GM23338 (cell line): ENCODE measurements around the gene GIMAP6.

Source experiments
- CREB1 ChIP-seq: fragments of 250-450 bp; sonication (Bioruptor Pico); IDR thresholded peaks from 2 replicates; pipeline ENCODE4 v1.5.0; 2020; ENCODE audit warnings: low read depth, mild to moderate bottlenecking, moderate library complexity
- EZH2 ChIP-seq: fragments of 200-600 bp; sonication (generic); IDR thresholded peaks from one replicate; pipeline ENCODE4 v1.8.0; 2017; ENCODE audit warnings: antibody characterized with exemption, mild to moderate bottlenecking, low read depth; ENCODE audit not compliant: unreplicated experiment
- EZH2phosphoT487 ChIP-seq: fragments of 200-600 bp; sonication (generic); IDR thresholded peaks from one replicate; pipeline ENCODE4 v1.8.1; 2018; ENCODE audit warnings: antibody characterized with exemption; ENCODE audit not compliant: unreplicated experiment
- JUNB ChIP-seq: IDR thresholded peaks from one replicate; pipeline ENCODE4 v1.6.1; 2016; ENCODE audit warnings: antibody characterized with exemption; ENCODE audit not compliant: unreplicated experiment
- NANOG ChIP-seq: IDR thresholded peaks from 2 replicates; pipeline ENCODE4 v1.6.1; 2016; ENCODE audit warnings: antibody characterized with exemption, borderline replicate concordance
- POLR2AphosphoS5 ChIP-seq: IDR thresholded peaks from 2 replicates; pipeline ENCODE4 v1.6.1; 2016; ENCODE audit warnings: antibody characterized with exemption, low read depth
- STAT1 ChIP-seq: IDR thresholded peaks from one replicate; pipeline ENCODE4 v1.6.1; 2016; ENCODE audit warnings: antibody characterized with exemption; ENCODE audit not compliant: unreplicated experiment
- ZNF114 ChIP-seq: fragments of 250-450 bp; sonication (Bioruptor Pico); IDR thresholded peaks from 2 replicates; pipeline ENCODE4 v1.5.0; 2020; ENCODE audit warnings: mild to moderate bottlenecking, moderate library complexity
- ZNF331 ChIP-seq: fragments of 250-450 bp; sonication (Bioruptor Pico); IDR thresholded peaks from 2 replicates; pipeline ENCODE4 v1.5.0; 2020; ENCODE audit warnings: low read depth, mild to moderate bottlenecking, moderate library complexity
- TF ChIP-seq, protein P1 (sequence below), 2 experiments: fragments of 200-600 bp in 1 of 2; sonication (generic) in 1 of 2; conservative IDR thresholded peaks; 2 replicates each; pipeline versions ENCODE4 v1.5.1 to v1.6.1; 2016 to 2017; ENCODE audit warnings: antibody characterized with exemption in 2 of 2, low read depth in 2 of 2, mild to moderate bottlenecking in 2 of 2, moderate library complexity in 1 of 2
- TF ChIP-seq, protein P2 (sequence below): IDR thresholded peaks from one replicate; pipeline ENCODE4 v1.6.1; 2018; ENCODE audit warnings: antibody characterized with exemption; ENCODE audit not compliant: unreplicated experiment
- TF ChIP-seq, protein P3 (sequence below): IDR thresholded peaks from 2 replicates; pipeline ENCODE4 v1.6.1; 2016; ENCODE audit warnings: antibody characterized with exemption
- TF ChIP-seq, protein P4 (sequence below): fragments of 250-450 bp; sonication (Bioruptor Pico); IDR thresholded peaks from 2 replicates; pipeline ENCODE4 v1.5.0; 2020; ENCODE audit warnings: mild to moderate bottlenecking, moderate library complexity

DNA sequence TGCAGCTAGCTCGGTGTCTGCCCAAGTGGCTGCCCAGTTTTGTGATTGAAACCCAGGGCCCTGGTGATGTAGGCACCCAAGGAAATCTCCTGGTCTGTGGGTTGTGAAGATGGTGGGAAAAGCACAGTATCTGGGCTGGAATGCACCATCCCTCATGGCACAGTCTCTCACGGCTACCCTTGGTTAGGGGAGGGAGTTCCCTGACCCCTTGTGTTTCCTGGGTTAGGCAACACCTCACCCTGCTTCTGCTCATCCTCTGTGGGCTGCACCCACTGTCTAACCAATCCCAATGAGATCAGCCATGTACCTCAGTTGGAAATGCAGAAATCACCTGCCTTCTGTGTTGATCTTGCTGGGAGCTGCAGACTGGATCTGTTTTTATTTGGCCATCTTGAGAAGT lies 37.4 kb downstream of the GIMAP6 start:
- TF ChIP-seq, protein P1, sequence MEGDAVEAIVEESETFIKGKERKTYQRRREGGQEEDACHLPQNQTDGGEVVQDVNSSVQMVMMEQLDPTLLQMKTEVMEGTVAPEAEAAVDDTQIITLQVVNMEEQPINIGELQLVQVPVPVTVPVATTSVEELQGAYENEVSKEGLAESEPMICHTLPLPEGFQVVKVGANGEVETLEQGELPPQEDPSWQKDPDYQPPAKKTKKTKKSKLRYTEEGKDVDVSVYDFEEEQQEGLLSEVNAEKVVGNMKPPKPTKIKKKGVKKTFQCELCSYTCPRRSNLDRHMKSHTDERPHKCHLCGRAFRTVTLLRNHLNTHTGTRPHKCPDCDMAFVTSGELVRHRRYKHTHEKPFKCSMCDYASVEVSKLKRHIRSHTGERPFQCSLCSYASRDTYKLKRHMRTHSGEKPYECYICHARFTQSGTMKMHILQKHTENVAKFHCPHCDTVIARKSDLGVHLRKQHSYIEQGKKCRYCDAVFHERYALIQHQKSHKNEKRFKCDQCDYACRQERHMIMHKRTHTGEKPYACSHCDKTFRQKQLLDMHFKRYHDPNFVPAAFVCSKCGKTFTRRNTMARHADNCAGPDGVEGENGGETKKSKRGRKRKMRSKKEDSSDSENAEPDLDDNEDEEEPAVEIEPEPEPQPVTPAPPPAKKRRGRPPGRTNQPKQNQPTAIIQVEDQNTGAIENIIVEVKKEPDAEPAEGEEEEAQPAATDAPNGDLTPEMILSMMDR (conservative IDR thresholded peaks at IDR 0.05; ENCODE audit: low read depth in 2 of 2) = no peak
- TF ChIP-seq, protein P2, sequence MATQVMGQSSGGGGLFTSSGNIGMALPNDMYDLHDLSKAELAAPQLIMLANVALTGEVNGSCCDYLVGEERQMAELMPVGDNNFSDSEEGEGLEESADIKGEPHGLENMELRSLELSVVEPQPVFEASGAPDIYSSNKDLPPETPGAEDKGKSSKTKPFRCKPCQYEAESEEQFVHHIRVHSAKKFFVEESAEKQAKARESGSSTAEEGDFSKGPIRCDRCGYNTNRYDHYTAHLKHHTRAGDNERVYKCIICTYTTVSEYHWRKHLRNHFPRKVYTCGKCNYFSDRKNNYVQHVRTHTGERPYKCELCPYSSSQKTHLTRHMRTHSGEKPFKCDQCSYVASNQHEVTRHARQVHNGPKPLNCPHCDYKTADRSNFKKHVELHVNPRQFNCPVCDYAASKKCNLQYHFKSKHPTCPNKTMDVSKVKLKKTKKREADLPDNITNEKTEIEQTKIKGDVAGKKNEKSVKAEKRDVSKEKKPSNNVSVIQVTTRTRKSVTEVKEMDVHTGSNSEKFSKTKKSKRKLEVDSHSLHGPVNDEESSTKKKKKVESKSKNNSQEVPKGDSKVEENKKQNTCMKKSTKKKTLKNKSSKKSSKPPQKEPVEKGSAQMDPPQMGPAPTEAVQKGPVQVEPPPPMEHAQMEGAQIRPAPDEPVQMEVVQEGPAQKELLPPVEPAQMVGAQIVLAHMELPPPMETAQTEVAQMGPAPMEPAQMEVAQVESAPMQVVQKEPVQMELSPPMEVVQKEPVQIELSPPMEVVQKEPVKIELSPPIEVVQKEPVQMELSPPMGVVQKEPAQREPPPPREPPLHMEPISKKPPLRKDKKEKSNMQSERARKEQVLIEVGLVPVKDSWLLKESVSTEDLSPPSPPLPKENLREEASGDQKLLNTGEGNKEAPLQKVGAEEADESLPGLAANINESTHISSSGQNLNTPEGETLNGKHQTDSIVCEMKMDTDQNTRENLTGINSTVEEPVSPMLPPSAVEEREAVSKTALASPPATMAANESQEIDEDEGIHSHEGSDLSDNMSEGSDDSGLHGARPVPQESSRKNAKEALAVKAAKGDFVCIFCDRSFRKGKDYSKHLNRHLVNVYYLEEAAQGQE = no peak
- TF ChIP-seq POLR2AphosphoS5 (no peak), EZH2 (no peak), CREB1 (CRISPR knock-in tag) (no peak), JUNB (no peak), EZH2phosphoT487 (no peak), ZNF114 (CRISPR knock-in tag) (no peak), ZNF331 (CRISPR knock-in tag) (no peak), STAT1 (no peak), NANOG (no peak)
- TF ChIP-seq, protein P3, sequence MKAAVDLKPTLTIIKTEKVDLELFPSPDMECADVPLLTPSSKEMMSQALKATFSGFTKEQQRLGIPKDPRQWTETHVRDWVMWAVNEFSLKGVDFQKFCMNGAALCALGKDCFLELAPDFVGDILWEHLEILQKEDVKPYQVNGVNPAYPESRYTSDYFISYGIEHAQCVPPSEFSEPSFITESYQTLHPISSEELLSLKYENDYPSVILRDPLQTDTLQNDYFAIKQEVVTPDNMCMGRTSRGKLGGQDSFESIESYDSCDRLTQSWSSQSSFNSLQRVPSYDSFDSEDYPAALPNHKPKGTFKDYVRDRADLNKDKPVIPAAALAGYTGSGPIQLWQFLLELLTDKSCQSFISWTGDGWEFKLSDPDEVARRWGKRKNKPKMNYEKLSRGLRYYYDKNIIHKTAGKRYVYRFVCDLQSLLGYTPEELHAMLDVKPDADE = no peak
- TF ChIP-seq, protein P4, sequence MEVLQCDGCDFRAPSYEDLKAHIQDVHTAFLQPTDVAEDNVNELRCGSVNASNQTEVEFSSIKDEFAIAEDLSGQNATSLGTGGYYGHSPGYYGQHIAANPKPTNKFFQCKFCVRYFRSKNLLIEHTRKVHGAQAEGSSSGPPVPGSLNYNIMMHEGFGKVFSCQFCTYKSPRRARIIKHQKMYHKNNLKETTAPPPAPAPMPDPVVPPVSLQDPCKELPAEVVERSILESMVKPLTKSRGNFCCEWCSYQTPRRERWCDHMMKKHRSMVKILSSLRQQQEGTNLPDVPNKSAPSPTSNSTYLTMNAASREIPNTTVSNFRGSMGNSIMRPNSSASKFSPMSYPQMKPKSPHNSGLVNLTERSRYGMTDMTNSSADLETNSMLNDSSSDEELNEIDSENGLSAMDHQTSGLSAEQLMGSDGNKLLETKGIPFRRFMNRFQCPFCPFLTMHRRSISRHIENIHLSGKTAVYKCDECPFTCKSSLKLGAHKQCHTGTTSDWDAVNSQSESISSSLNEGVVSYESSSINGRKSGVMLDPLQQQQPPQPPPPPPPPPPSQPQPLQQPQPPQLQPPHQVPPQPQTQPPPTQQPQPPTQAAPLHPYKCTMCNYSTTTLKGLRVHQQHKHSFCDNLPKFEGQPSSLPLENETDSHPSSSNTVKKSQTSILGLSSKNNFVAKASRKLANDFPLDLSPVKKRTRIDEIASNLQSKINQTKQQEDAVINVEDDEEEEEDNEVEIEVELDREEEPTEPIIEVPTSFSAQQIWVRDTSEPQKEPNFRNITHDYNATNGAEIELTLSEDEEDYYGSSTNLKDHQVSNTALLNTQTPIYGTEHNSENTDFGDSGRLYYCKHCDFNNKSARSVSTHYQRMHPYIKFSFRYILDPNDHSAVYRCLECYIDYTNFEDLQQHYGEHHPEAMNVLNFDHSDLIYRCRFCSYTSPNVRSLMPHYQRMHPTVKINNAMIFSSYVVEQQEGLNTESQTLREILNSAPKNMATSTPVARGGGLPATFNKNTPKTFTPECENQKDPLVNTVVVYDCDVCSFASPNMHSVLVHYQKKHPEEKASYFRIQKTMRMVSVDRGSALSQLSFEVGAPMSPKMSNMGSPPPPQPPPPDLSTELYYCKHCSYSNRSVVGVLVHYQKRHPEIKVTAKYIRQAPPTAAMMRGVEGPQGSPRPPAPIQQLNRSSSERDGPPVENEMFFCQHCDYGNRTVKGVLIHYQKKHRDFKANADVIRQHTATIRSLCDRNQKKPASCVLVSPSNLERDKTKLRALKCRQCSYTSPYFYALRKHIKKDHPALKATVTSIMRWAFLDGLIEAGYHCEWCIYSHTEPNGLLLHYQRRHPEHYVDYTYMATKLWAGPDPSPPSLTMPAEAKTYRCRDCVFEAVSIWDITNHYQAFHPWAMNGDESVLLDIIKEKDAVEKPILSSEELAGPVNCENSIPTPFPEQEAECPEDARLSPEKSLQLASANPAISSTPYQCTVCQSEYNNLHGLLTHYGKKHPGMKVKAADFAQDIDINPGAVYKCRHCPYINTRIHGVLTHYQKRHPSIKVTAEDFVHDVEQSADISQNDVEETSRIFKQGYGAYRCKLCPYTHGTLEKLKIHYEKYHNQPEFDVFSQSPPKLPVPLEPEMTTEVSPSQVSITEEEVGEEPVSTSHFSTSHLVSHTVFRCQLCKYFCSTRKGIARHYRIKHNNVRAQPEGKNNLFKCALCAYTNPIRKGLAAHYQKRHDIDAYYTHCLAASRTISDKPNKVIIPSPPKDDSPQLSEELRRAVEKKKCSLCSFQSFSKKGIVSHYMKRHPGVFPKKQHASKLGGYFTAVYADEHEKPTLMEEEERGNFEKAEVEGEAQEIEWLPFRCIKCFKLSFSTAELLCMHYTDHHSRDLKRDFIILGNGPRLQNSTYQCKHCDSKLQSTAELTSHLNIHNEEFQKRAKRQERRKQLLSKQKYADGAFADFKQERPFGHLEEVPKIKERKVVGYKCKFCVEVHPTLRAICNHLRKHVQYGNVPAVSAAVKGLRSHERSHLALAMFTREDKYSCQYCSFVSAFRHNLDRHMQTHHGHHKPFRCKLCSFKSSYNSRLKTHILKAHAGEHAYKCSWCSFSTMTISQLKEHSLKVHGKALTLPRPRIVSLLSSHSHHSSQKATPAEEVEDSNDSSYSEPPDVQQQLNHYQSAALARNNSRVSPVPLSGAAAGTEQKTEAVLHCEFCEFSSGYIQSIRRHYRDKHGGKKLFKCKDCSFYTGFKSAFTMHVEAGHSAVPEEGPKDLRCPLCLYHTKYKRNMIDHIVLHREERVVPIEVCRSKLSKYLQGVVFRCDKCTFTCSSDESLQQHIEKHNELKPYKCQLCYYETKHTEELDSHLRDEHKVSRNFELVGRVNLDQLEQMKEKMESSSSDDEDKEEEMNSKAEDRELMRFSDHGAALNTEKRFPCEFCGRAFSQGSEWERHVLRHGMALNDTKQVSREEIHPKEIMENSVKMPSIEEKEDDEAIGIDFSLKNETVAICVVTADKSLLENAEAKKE (CRISPR knock-in tag) = no peak
